ENCODE results near the gene DPP3.

Gene DPP3

DNA sequence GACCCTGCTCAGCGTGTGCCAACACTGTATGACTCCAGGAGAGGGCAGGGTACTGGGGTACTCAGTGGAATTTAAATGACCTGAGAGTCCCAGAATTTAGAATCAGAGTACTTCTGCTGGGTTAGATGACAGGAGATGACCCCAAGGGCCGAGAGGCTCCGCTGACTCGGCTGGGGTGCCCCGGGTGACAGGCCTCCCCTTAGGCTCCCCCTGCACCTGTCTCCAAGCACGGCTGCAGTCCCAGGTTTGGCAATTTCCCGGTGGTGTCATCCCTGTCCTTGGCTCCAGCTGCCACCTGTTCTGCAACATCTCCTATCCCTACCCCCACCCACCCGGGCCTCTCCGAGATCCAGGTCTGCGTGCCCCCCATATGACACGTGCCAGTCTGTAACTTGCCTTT, 67.8 kb downstream of the DPP3 start:
- no peak for TF ChIP-seq CTCF (IDR thresholded peaks at IDR 0.05; ENCODE audit: low read depth, low read length)
- Histone ChIP-seq H3K9me3 (no peaks in the 10 kb centered on the region), H3K4me3 (ENCODE audit: low read depth, low read length) (no peak overlapping the region), H3K36me3 (no peaks in the 10 kb centered on the region), H3K27me3 (no peaks in the 10 kb centered on the region), H3K4me1 (no peaks in the 10 kb centered on the region; the same call in 1 of the 2 replicates)
- DNase-seq = no peak

GRCh38 chr11:66548774-66549630, 68.8 kb downstream of the DPP3 start:
- no peak for TF ChIP-seq CTCF (IDR thresholded peaks at IDR 0.05; ENCODE audit: low read depth, low read length)
- H3K9me3 ChIP-seq = no peaks in the 10 kb centered on the region
- no peaks in the 10 kb centered on the region; the same call in 1 of the 2 replicates for H3K4me1 ChIP-seq
- no peaks in the 10 kb centered on the region for H3K27me3 ChIP-seq
- H3K36me3 ChIP-seq = no peaks in the 10 kb centered on the region
- H3K4me3 ChIP-seq (ENCODE audit: low read depth, low read length) = no peak overlapping the region
- DNase-seq = no peak

DNA sequence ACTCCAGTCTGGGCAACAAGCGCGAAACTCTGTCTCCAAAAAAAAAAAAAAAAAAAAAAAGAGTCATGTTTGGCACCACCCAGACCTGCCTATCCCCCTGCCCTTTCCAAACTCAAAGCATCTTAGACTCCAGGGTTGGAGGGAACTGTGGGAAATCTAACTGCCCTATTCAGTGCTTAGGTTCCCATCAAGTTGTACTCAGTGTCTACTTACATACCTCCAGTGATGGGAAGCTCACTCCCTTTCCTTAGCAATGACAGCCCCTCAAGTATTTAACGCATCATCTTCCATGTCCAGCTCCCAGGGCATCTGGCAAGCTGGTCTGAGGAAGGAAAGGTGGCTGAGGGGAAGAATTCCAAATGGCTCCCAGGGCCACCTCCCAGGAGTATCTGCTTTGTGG, 69.5 kb downstream of the DPP3 start:
- no peaks in the 10 kb centered on the region for H3K36me3 ChIP-seq
- H3K9me3 ChIP-seq = no peaks in the 10 kb centered on the region
- TF ChIP-seq CTCF (IDR thresholded peaks at IDR 0.05; ENCODE audit: low read depth, low read length) = no peak
- no peaks in the 10 kb centered on the region for H3K27me3 ChIP-seq
- no peak for DNase-seq
- H3K4me1 ChIP-seq = no peaks in the 10 kb centered on the region
- no peak overlapping the region for H3K4me3 ChIP-seq (ENCODE audit: low read depth, low read length)

GRCh38 chr11:66550887-66551286, 70.7 kb downstream of the DPP3 start:
- no peaks in the 10 kb centered on the region for H3K27me3 ChIP-seq
- DNase-seq = no peak
- no peaks in the 10 kb centered on the region for H3K9me3 ChIP-seq
- H3K4me1 ChIP-seq = no peaks in the 10 kb centered on the region
- H3K4me3 ChIP-seq (ENCODE audit: low read depth, low read length) = no peak overlapping the region
- TF ChIP-seq CTCF (IDR thresholded peaks at IDR 0.05; ENCODE audit: low read depth, low read length) = no peak
- H3K36me3 ChIP-seq = no peaks in the 10 kb centered on the region

- no peak for TF ChIP-seq CTCF (IDR thresholded peaks at IDR 0.05; ENCODE audit: low read depth, low read length)
- no peaks in the 10 kb centered on the region for H3K36me3 ChIP-seq
- no peak overlapping the region for H3K4me3 ChIP-seq (ENCODE audit: low read depth, low read length)
- DNase-seq = no peak
- no peaks in the 10 kb centered on the region for H3K4me1 ChIP-seq
- no peaks in the 10 kb centered on the region for H3K27me3 ChIP-seq
- H3K9me3 ChIP-seq = no peaks in the 10 kb centered on the region
These were observed 74.4 kb downstream of the DPP3 start for GRCh38 chr11:66554602-66555001.

- DNase-seq = no peak
- Histone ChIP-seq H3K27me3 (no peaks in the 10 kb centered on the region), H3K36me3 (no peaks in the 10 kb centered on the region), H3K9me3 (no peaks in the 10 kb centered on the region), H3K4me3 (ENCODE audit: low read depth, low read length) (no peak overlapping the region), H3K4me1 (no peaks in the 10 kb centered on the region)
- TF ChIP-seq CTCF (IDR thresholded peaks at IDR 0.05; ENCODE audit: low read depth, low read length) = no peak
These were observed 75.2 kb downstream of the DPP3 start for GRCh38 chr11:66555416-66555815.

All from BE2C (cell line).